Prostate gland (tissue), 2 donors: ENCODE results near the gene CLEC16A.

Source experiments
- POLR2A ChIP-seq: fragments of 450-650 bp; IDR thresholded peaks from one replicate; pipeline ENCODE4 v1.6.1; 2016; ENCODE audit warnings: antibody characterized with exemption, mild to moderate bottlenecking
- POLR2AphosphoS5 ChIP-seq: sonication (generic); formaldehyde crosslinking; IDR thresholded peaks from one replicate; pipeline ENCODE4 v1.6.1; 2017; ENCODE audit warnings: antibody characterized with exemption
- TF ChIP-seq, protein P1 (sequence below), 4 experiments: fragments of 200-600 bp in 2 of 4; fragments of 450-650 bp in 2 of 4; sonication (generic) in 2 of 4; IDR thresholded peaks; 1 replicate in 3 of 4; 2 replicates in 1 of 4; pipeline ENCODE4 v1.5.1; 2016 to 2019; ENCODE audit warnings: antibody characterized with exemption in 4 of 4, mild to moderate bottlenecking in 2 of 4, moderate library complexity in 2 of 4

DNA sequence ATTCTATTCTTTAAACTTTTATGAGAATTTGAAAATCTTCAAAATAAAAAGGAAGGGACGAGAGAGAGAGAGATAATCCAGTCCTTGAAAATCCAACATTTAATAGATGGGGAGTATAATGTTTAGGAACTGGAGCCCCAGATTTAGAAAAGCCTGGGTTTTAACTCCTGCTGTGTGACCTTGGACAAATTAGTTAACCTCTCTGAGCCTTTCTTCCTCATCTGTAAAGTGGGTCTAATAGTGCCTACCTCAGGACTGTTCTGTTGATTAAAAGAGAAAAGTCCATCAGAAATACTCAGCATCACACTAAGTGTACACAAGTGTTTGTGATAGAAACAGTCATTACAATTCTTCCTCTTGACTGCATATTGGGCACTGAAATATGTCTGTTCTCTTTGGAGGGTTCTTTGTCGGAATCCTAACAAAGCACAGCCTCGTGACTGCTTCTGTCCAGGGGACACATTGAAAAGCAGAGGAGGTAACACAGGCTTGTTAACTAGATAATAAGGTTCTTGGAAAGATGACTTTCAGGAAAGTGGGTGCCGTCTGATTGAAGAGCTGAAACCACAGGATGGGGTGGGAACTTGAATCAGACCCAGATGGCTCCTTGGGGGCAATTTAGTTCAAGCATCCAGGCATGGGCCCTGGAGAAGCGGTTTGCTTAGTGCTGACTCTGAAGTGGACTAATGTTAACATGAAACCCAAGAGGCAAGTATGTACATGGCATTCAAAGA lies 128.2 kb downstream of the CLEC16A start:
- TF ChIP-seq POLR2AphosphoS5 = no peak
- TF ChIP-seq, protein P1, sequence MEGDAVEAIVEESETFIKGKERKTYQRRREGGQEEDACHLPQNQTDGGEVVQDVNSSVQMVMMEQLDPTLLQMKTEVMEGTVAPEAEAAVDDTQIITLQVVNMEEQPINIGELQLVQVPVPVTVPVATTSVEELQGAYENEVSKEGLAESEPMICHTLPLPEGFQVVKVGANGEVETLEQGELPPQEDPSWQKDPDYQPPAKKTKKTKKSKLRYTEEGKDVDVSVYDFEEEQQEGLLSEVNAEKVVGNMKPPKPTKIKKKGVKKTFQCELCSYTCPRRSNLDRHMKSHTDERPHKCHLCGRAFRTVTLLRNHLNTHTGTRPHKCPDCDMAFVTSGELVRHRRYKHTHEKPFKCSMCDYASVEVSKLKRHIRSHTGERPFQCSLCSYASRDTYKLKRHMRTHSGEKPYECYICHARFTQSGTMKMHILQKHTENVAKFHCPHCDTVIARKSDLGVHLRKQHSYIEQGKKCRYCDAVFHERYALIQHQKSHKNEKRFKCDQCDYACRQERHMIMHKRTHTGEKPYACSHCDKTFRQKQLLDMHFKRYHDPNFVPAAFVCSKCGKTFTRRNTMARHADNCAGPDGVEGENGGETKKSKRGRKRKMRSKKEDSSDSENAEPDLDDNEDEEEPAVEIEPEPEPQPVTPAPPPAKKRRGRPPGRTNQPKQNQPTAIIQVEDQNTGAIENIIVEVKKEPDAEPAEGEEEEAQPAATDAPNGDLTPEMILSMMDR (IDR thresholded peaks at IDR 0.05) = no peak
- TF ChIP-seq POLR2A = no peak
